Chondrocyte (in vitro differentiated cells): ENCODE data around the gene CYYR1. TPM values are rescaled to one million over a fixed set of nuclear protein-coding genes. Genes with fewer than 3 reads are reported as not detected.

ENCODE experiments used
- DNase-seq: peaks from one replicate; pipeline ENCODE4 v3.0.0; 2021; ENCODE audit warnings: mixed read lengths, low spot score
- H3K27ac Mint-ChIP-seq: one replicate; pipeline ENCODE4 v1.8.0; 2021; ENCODE audit warnings: mild to moderate bottlenecking, moderate library complexity, mixed read lengths; ENCODE audit not compliant: unreplicated experiment
- H3K27me3 Mint-ChIP-seq: 2 replicates; pipeline ENCODE4 v1.8.0; 2021; ENCODE audit warnings: low read depth, mixed read lengths
- H3K36me3 Mint-ChIP-seq: 2 replicates; pipeline ENCODE4 v1.8.0; 2021; ENCODE audit warnings: low read depth, mixed read lengths
- H3K4me1 Mint-ChIP-seq: 2 replicates; pipeline ENCODE4 v1.8.0; 2021; ENCODE audit warnings: low read depth, mild to moderate bottlenecking, mixed read lengths
- H3K4me3 Mint-ChIP-seq: one replicate; pipeline ENCODE4 v1.8.0; 2021; ENCODE audit warnings: mild to moderate bottlenecking, moderate library complexity, mixed read lengths; ENCODE audit not compliant: unreplicated experiment
- H3K9me3 Mint-ChIP-seq: 2 replicates; pipeline ENCODE4 v1.8.0; 2021; ENCODE audit warnings: low read depth, mixed read lengths
- total RNA-seq: library from RNA; stranded (reverse); gene quantifications from 3 replicates; pipeline ENCODE4 v1.2.1, GENCODE V29; 2021
- TF ChIP-seq, protein P1 (sequence below): fragments of 200-600 bp; sonication (generic); IDR thresholded peaks from 2 replicates; pipeline ENCODE4 v1.5.0; 2021; ENCODE audit warnings: antibody characterized with exemption, mild to moderate bottlenecking, moderate library complexity

CYYR1 gene
- total RNA-seq, 1 donor from 2014 or later: 1.5 TPM

DNA sequence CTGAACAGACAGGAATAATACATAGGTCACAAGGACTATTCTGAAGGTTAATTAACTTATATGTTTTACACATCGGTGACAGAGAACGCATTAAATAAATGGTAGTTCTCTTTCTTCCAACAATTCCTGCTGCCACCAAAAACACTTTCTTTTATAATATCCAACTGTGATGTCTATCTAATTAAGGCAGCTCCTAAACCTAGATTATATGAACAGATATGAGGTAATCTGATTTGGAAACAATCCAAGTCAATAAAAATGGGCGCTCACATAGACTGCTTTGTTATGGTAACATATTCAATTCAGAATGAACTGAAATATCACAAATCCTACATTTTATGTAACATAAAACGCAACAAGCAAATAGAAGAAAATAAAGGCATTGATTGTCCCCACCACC lies 16.0 kb downstream of the CYYR1 start:
- Mint-ChIP-seq H3K4me1 (no peaks in the 10 kb centered on the region), H3K27ac (no peak overlapping the region), H3K36me3 (no peaks in the 10 kb centered on the region), H3K27me3 (no peaks in the 10 kb centered on the region), H3K9me3 (no peaks in the 10 kb centered on the region), H3K4me3 (no peak overlapping the region)
- TF ChIP-seq, protein P1, sequence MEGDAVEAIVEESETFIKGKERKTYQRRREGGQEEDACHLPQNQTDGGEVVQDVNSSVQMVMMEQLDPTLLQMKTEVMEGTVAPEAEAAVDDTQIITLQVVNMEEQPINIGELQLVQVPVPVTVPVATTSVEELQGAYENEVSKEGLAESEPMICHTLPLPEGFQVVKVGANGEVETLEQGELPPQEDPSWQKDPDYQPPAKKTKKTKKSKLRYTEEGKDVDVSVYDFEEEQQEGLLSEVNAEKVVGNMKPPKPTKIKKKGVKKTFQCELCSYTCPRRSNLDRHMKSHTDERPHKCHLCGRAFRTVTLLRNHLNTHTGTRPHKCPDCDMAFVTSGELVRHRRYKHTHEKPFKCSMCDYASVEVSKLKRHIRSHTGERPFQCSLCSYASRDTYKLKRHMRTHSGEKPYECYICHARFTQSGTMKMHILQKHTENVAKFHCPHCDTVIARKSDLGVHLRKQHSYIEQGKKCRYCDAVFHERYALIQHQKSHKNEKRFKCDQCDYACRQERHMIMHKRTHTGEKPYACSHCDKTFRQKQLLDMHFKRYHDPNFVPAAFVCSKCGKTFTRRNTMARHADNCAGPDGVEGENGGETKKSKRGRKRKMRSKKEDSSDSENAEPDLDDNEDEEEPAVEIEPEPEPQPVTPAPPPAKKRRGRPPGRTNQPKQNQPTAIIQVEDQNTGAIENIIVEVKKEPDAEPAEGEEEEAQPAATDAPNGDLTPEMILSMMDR: no peak
- no peak for DNase-seq

DNA sequence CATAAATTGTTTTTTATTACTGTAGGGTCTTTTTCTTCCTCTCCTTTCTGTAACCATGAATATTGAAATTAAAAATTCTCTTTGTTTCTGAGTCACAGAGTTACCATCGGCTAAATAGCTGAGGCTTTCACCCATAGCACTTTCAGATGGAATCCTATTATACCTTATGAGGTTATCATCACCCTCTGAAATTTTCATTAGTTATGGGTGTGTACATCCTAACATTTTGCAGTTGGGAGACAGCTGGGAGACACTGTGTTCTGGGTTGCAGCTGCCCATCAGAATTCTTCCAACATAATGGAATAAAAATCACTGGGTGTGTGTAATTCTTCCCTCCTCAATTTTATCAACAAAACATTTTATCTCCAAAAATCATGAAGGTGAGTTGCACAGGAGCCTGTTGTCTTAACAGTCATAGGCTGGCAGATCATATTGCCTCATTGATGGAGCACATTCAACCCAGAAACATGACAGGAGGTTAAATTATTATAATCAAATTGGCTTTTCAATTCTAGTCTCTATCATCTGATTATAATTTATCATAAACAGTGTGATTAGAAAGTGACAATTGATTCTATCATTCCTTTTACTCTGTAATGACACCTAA lies 17.4 kb downstream of the CYYR1 start:
- H3K4me1 Mint-ChIP-seq: no peaks in the 10 kb centered on the region
- TF ChIP-seq, protein P1: no peak
- DNase-seq: no peak
- H3K9me3 Mint-ChIP-seq: no peaks in the 10 kb centered on the region
- H3K36me3 Mint-ChIP-seq: no peaks in the 10 kb centered on the region
- no peaks in the 10 kb centered on the region for H3K27me3 Mint-ChIP-seq
- no peak overlapping the region for H3K27ac Mint-ChIP-seq
- no peak overlapping the region for H3K4me3 Mint-ChIP-seq

DNA sequence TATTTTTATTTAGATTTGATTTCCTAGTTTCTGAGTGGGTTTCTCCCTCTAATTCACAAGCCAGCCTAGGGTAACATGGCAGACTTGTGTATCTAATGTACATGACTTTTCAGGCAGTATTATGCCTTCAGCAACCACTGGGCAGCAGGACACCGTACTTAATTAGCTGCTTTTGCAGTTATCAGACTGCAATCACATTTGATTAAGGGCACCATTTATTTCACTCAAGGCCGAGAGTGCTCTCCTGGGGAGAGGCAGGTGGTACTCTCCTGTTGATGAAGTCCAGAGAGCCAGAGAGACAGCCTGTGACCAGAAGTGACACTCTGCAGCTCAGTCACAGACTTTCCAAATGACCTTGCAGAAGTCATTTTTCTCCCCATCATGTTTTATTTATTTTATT lies 18.7 kb downstream of the CYYR1 start:
- no peak for DNase-seq
- no peaks in the 10 kb centered on the region for H3K9me3 Mint-ChIP-seq
- no peak overlapping the region for H3K27ac Mint-ChIP-seq
- TF ChIP-seq, protein P1: no peak
- peaks cover 4% of the 10 kb centered on the region for H3K4me1 Mint-ChIP-seq
- no peaks in the 10 kb centered on the region for H3K36me3 Mint-ChIP-seq
- no peaks in the 10 kb centered on the region for H3K27me3 Mint-ChIP-seq
- H3K4me3 Mint-ChIP-seq: no peak overlapping the region

DNA sequence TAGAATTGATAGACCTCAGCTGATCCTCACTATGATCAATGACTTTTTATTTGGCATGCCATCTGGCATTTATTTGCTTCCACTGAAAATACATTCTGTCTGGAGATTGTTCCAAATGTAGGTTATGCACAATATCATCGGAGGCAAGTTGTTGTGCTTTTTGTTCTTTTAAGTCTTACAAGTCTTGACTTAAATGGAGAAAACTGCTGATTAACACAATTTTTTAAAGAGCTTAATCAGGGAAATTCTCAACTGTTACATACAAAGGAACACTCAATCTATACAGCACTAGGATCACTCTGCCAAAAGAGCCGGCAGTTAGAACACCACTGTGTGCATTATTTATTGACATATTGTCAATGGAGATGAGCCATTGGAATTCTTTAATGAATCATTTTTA lies 19.2 kb downstream of the CYYR1 start:
- Mint-ChIP-seq H3K4me1 (peaks cover 4% of the 10 kb centered on the region), H3K27me3 (no peaks in the 10 kb centered on the region)
- TF ChIP-seq, protein P1: no peak

DNA sequence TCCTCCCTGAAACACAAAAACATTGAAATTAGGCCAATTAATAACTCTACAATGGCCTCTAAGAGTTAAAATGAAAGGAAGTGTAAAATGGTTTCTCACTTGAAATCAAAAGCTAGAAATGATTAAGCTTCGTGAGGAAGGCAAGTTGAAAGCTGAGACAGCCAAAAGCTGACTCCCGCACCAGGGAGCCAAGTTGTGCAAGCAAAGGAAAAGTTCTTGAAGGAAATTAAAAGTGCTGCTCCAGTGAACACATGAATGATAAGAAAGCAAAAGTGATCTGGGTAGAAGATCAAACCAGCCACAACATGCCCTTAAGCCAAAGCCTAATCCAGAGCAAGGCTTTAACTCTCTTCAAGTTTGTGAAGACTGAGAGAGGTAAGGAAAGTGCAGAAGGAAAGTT lies 22.8 kb downstream of the CYYR1 start:
- Mint-ChIP-seq H3K36me3 (no peaks in the 10 kb centered on the region), H3K27me3 (no peaks in the 10 kb centered on the region), H3K4me1 (peaks cover 4% of the 10 kb centered on the region), H3K9me3 (no peaks in the 10 kb centered on the region), H3K27ac (no peak overlapping the region), H3K4me3 (no peak overlapping the region)
- TF ChIP-seq, protein P1: no peak
- DNase-seq: no peak

More for the DNA sequence above, 19.2 kb downstream of the CYYR1 start:
- no peaks in the 10 kb centered on the region for H3K36me3 Mint-ChIP-seq
- H3K4me3 Mint-ChIP-seq: no peak overlapping the region
- DNase-seq: no peak
- no peaks in the 10 kb centered on the region for H3K9me3 Mint-ChIP-seq
- no peak overlapping the region for H3K27ac Mint-ChIP-seq
